GM21737 (cell line): Measurements from ENCODE around the gene ENAH.

Experiments
- ATAC-seq: cut with Tn5 transposase; IDR thresholded peaks from one replicate; pipeline ENCODE4 v1.9.1; 2021; ENCODE audit warnings: mild to moderate bottlenecking, moderate library complexity; ENCODE audit not compliant: unreplicated experiment

ENAH gene

GRCh38 chr1:225461533-225462428 is 191.1 kb downstream of the ENAH start:
- ATAC-seq = no peak

GRCh38 chr1:225460737-225461532 is 192.0 kb downstream of the ENAH start:
- ATAC-seq = no peak

- ATAC-seq = no peak
Observed at GRCh38 chr1:225460021-225460736, 192.7 kb downstream of the ENAH start.

GRCh38 chr1:225458222-225458631 is 194.7 kb downstream of the ENAH start:
- ATAC-seq = no peak

GRCh38 chr1:225454733-225455132 is 198.2 kb downstream of the ENAH start:
- no peak for ATAC-seq

- ATAC-seq = no peak
Observed at GRCh38 chr1:225453797-225454648, 198.9 kb downstream of the ENAH start.

- no peak for ATAC-seq
Observed at GRCh38 chr1:225451840-225452515, 200.9 kb downstream of the ENAH start.

GRCh38 chr1:225451340-225451739 is 201.6 kb downstream of the ENAH start:
- no peak for ATAC-seq

- no peak for ATAC-seq
Observed at GRCh38 chr1:225450491-225451191, 202.3 kb downstream of the ENAH start.

- no peak for ATAC-seq
Observed at GRCh38 chr1:225449774-225450173, 203.1 kb downstream of the ENAH start.

- ATAC-seq = no peak
Observed at GRCh38 chr1:225449261-225449660, 203.7 kb downstream of the ENAH start.

GRCh38 chr1:225448146-225448805 is 204.6 kb downstream of the ENAH start:
- ATAC-seq = no peak

GRCh38 chr1:225447650-225448089 is 205.3 kb downstream of the ENAH start:
- ATAC-seq = no peak

GRCh38 chr1:225446981-225447615 is 205.8 kb downstream of the ENAH start:
- no peak for ATAC-seq

- no peak for ATAC-seq
Observed at GRCh38 chr1:225446595-225446960, 206.3 kb downstream of the ENAH start.

- no peak for ATAC-seq
Observed at GRCh38 chr1:225445639-225446594, 207.0 kb downstream of the ENAH start.

- ATAC-seq = no peak
Observed at GRCh38 chr1:225442123-225442505, 210.8 kb downstream of the ENAH start.
